SK-N-SH (cell line): ENCODE data around the gene CELSR1. TPM values are rescaled to one million over a fixed set of nuclear protein-coding genes. Genes with fewer than 3 reads are reported as not detected.

Experiments used
- CTCF ChIA-PET: fragments of 300-600, 350-600 bp; formaldehyde crosslinking; extraction: SDS; loops from one replicate; lab custom pipeline; 2021; lab: Yijun Ruan, JAX
- POLR2A ChIA-PET: fragments of 350-600 bp; sonication (Branson Sonifier 250); formaldehyde crosslinking; extraction: SDS; loops from one replicate; lab custom pipeline; 2020; ENCODE audit warnings: antibody characterized with exemption, inconsistent platforms; lab: Yijun Ruan, JAX
- DNase-seq: peaks from one replicate; pipeline ENCODE4 v3.0.0; 2012
- H2AFZ ChIP-seq: fragments of 200-600 bp; sonication (generic); 2 replicates; pipeline ENCODE4 v1.8.1; 2016; ENCODE audit warnings: antibody characterized with exemption, mild to moderate bottlenecking, low read depth
- H3F3A ChIP-seq: fragments of 200-600 bp; sonication (generic); replicated peaks from 2 replicates; pipeline ENCODE3; 2016; ENCODE audit warnings: antibody characterized with exemption, mild to moderate bottlenecking; ENCODE audit not compliant: insufficient read depth
- H3K27ac ChIP-seq, 2 experiments: fragments of 200-500 bp in 1 of 2; fragments of 200-600 bp in 1 of 2; sonication (Bioruptor generic) in 1 of 2; sonication (generic), shearing (Covaris generic) in 1 of 2; 2 replicates each; pipeline versions ENCODE4 v1.5.1 to v1.6.1; 2014 to 2016; ENCODE audit warnings: low read depth in 2 of 2, inconsistent platforms in 1 of 2, low read length in 1 of 2, mild to moderate bottlenecking in 1 of 2, mixed read lengths in 1 of 2
- H3K27me3 ChIP-seq: fragments of 200-600 bp; sonication (generic), shearing (Covaris generic); 2 replicates; pipeline ENCODE4 v1.6.1; 2016; ENCODE audit warnings: mixed run types; ENCODE audit not compliant: insufficient read depth
- H3K36me3 ChIP-seq, 2 experiments: fragments of 200-500 bp in 1 of 2; fragments of 200-600 bp in 1 of 2; sonication (Bioruptor generic) in 1 of 2; sonication (generic) in 1 of 2; replicated peaks in 1 of 2; 2 replicates each; pipeline versions ENCODE3 to v1.5.1; 2014 to 2016; ENCODE audit warnings: low read length in 1 of 2, mild to moderate bottlenecking in 1 of 2; ENCODE audit not compliant: insufficient read depth in 2 of 2, control insufficient read depth in 1 of 2
- H3K4me1 ChIP-seq, 2 experiments: fragments of 200-500 bp in 1 of 2; fragments of 200-600 bp in 1 of 2; sonication (Bioruptor generic) in 1 of 2; sonication (generic), shearing (Covaris generic) in 1 of 2; 2 replicates each; pipeline versions ENCODE4 v1.5.1 to v1.6.1; 2014 to 2016; ENCODE audit warnings: low read depth in 1 of 2, low read length in 1 of 2, mixed run types in 1 of 2; ENCODE audit not compliant: insufficient read depth in 2 of 2, control insufficient read depth in 1 of 2
- H3K4me2 ChIP-seq: fragments of 200-600 bp; sonication (generic), shearing (Covaris generic); 2 replicates; pipeline ENCODE4 v1.6.1; 2017; ENCODE audit warnings: mixed run types
- H3K4me3 ChIP-seq, 2 experiments: fragments of 200-500 bp in 1 of 2; fragments of 200-600 bp in 1 of 2; sonication (Bioruptor generic) in 1 of 2; sonication (generic), shearing (Covaris generic) in 1 of 2; 2 replicates each; pipeline versions ENCODE4 v1.5.1 to v1.8.1; 2014 to 2016; ENCODE audit warnings: low read depth in 2 of 2, inconsistent platforms in 1 of 2, low read length in 1 of 2, mild to moderate bottlenecking in 1 of 2, mixed read lengths in 1 of 2, moderate library complexity in 1 of 2
- H3K79me2 ChIP-seq: fragments of 200-600 bp; sonication (generic); 2 replicates; pipeline ENCODE4 v1.8.1; 2017; ENCODE audit warnings: mild to moderate bottlenecking; ENCODE audit not compliant: insufficient read depth
- H3K9ac ChIP-seq: fragments of 200-600 bp; sonication (generic); 2 replicates; pipeline ENCODE4 v1.6.1; 2017; ENCODE audit warnings: mixed run types
- H3K9me2 ChIP-seq: fragments of 200-600 bp; sonication (generic); 2 replicates; pipeline ENCODE4 v1.6.1; 2017; ENCODE audit warnings: mixed run types
- H3K9me3 ChIP-seq: fragments of 200-600 bp; sonication (generic); 2 replicates; pipeline ENCODE4 v1.6.1; 2017; ENCODE audit warnings: mixed run types, mild to moderate bottlenecking, moderate library complexity
- H4K20me1 ChIP-seq: fragments of 200-600 bp; sonication (generic); 2 replicates; pipeline ENCODE4 v1.6.1; 2017; ENCODE audit warnings: mild to moderate bottlenecking, mixed run types; ENCODE audit not compliant: insufficient read depth
- EP300 ChIP-seq, 2 experiments: IDR thresholded peaks; 2 replicates each; pipeline versions ENCODE4 v1.4.0 to v1.6.1; 2012; ENCODE audit warnings: borderline replicate concordance in 1 of 2, low read depth in 1 of 2, low read length in 1 of 2
- EZH2phosphoT487 ChIP-seq: fragments of 200-600 bp; sonication (generic); IDR thresholded peaks from 2 replicates; pipeline ENCODE4 v1.6.1; 2017; ENCODE audit warnings: low read depth, mixed run types, mild to moderate bottlenecking, antibody characterized with exemption, moderate library complexity, borderline replicate concordance
- FOXM1 ChIP-seq: IDR thresholded peaks from 2 replicates; pipeline ENCODE4 v1.4.0; 2012; ENCODE audit warnings: low read depth, mild to moderate bottlenecking
- GABPA ChIP-seq: IDR thresholded peaks from 2 replicates; pipeline ENCODE4 v1.4.0; 2012; ENCODE audit warnings: low read depth, mild to moderate bottlenecking
- JUND ChIP-seq: IDR thresholded peaks from 2 replicates; pipeline ENCODE4 v1.4.0; 2012
- MEF2A ChIP-seq: IDR thresholded peaks from 2 replicates; pipeline ENCODE4 v1.4.0; 2012; ENCODE audit warnings: low read depth, borderline replicate concordance
- MXI1 ChIP-seq: IDR thresholded peaks from 2 replicates; pipeline ENCODE4 v1.6.1; 2012; ENCODE audit warnings: mild to moderate bottlenecking, low read depth, low read length, improper control_type of control experiment
- NFIC ChIP-seq: IDR thresholded peaks from 2 replicates; pipeline ENCODE4 v1.4.0; 2012; ENCODE audit warnings: borderline replicate concordance
- RFX5 ChIP-seq: IDR thresholded peaks from 2 replicates; pipeline ENCODE4 v1.6.1; 2012; ENCODE audit warnings: mild to moderate bottlenecking, improper control_type of control experiment, low read length
- RXRA ChIP-seq: IDR thresholded peaks from 2 replicates; pipeline ENCODE4 v1.4.0; 2012; ENCODE audit warnings: low read depth, mild to moderate bottlenecking, borderline replicate concordance
- SIN3A ChIP-seq: IDR thresholded peaks from 2 replicates; pipeline ENCODE4 v1.6.1; 2012; ENCODE audit warnings: low read depth, mild to moderate bottlenecking, low read length, moderate library complexity, borderline replicate concordance
- YY1 ChIP-seq: IDR thresholded peaks from 2 replicates; pipeline ENCODE4 v1.4.0; 2012; ENCODE audit warnings: low read depth, mild to moderate bottlenecking
- WGBS: methylation state at CpG from one replicate; pipeline ENCODE4 v1.1.6; 2017; ENCODE audit warnings: low lambda C conversion rate; 5-methylcytosine and 5-hydroxymethylcytosine counted together
- polyA plus RNA-seq, 3 experiments: library from polyadenylated mRNA; depleted of rRNA; stranded (reverse); fragments of >200 nt; gene quantifications; 2 replicates each; pipeline ENCODE4 v1.2.3, GENCODE V29; 2012
- TF ChIP-seq, protein P1 (sequence below): IDR thresholded peaks from 2 replicates; pipeline ENCODE4 v1.6.1; 2012; ENCODE audit warnings: mild to moderate bottlenecking, low read depth, low read length, moderate library complexity
- TF ChIP-seq, protein P2 (sequence below): IDR thresholded peaks from 2 replicates; pipeline ENCODE4 v1.4.0; 2012; ENCODE audit warnings: low read depth, borderline replicate concordance
- TF ChIP-seq, protein P3 (sequence below): IDR thresholded peaks from 2 replicates; pipeline ENCODE4 v1.4.0; 2012; ENCODE audit warnings: low read depth, borderline replicate concordance
- TF ChIP-seq, protein P4 (sequence below): fragments of 150-350 bp; IDR thresholded peaks from 2 replicates; pipeline ENCODE4 v1.6.1; 2017; ENCODE audit warnings: antibody characterized with exemption, low read length, low read depth, borderline replicate concordance

Gene CELSR1
- polyA plus RNA-seq, 1 of the 3 experiments (the other 2 are of a cell fraction) = 5.0 TPM

DNA sequence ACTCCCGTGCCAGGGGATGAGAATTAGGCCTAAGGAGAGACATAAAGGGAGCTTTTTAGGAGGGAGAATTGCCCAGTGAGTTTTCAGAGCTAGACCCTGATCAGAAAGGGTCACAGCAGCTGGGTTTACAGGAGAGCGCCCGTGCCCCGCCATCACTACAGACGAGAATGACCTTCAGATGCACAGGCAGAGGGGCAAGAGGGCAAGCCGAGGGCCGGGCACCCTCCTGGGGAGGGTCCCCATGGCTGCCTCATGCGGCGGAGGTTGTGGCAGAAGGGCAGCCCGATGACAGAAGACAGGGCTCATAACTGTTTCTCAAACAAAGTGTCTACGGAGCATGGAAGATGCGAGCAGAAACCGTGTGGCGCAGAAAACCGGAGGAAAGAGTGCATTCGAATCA is 129.7 kb downstream of the CELSR1 start:
- WGBS = 78% methylated on average over 10 of the region's 16 CpGs
- no peaks in the 10 kb centered on the region for H3K27me3 ChIP-seq
- H3K79me2 ChIP-seq = no peaks in the 10 kb centered on the region
- H3K9me2 ChIP-seq = no peaks in the 10 kb centered on the region
- no peaks in the 10 kb centered on the region for H3K9me3 ChIP-seq
- H4K20me1 ChIP-seq = no peaks in the 10 kb centered on the region
- H2AFZ ChIP-seq = no peak overlapping the region
- ChIA-PET POLR2A (no interaction called here), CTCF (interaction anchor here (2.6 kb wide), 1 partner anchor 134 kb away, joined by 8 read pairs; no protein-coding TSS in a partner anchor)
- no peak overlapping the region for H3K4me3 ChIP-seq
- H3K27ac ChIP-seq = no peak overlapping the region
- H3K36me3 ChIP-seq = no peaks in the 10 kb centered on the region
- H3F3A ChIP-seq = no peaks in the 10 kb centered on the region
- TF ChIP-seq, protein P1, sequence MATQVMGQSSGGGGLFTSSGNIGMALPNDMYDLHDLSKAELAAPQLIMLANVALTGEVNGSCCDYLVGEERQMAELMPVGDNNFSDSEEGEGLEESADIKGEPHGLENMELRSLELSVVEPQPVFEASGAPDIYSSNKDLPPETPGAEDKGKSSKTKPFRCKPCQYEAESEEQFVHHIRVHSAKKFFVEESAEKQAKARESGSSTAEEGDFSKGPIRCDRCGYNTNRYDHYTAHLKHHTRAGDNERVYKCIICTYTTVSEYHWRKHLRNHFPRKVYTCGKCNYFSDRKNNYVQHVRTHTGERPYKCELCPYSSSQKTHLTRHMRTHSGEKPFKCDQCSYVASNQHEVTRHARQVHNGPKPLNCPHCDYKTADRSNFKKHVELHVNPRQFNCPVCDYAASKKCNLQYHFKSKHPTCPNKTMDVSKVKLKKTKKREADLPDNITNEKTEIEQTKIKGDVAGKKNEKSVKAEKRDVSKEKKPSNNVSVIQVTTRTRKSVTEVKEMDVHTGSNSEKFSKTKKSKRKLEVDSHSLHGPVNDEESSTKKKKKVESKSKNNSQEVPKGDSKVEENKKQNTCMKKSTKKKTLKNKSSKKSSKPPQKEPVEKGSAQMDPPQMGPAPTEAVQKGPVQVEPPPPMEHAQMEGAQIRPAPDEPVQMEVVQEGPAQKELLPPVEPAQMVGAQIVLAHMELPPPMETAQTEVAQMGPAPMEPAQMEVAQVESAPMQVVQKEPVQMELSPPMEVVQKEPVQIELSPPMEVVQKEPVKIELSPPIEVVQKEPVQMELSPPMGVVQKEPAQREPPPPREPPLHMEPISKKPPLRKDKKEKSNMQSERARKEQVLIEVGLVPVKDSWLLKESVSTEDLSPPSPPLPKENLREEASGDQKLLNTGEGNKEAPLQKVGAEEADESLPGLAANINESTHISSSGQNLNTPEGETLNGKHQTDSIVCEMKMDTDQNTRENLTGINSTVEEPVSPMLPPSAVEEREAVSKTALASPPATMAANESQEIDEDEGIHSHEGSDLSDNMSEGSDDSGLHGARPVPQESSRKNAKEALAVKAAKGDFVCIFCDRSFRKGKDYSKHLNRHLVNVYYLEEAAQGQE = no peak
- no peak for DNase-seq
- no peak overlapping the region for H3K4me2 ChIP-seq
- no peak overlapping the region for H3K9ac ChIP-seq
- H3K4me1 ChIP-seq = peaks cover 0 to 2% of the 10 kb centered on the region in 2 experiments; a peak in 1 of 4 replicates

DNA sequence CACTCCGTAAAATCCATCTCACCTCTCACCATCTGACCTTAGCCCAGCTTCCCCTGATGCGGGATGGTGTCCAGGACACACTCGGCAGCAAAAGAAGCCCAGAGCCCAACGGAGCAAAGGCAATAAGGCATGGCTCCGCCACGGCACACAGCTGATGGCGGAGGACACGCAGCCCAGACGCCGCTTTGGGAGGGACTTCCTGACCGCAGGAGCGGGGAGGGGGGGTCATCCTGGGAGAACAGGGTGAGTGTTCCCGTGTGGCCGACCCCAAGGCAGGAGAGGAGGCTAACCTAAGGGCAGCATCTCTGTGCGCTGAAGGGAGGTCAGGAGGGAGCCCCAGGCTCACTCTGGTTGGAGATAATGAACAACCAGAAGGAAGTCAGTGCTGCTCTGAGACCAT is 130.6 kb downstream of the CELSR1 start:
- 83% methylated on average over 11 of the region's 15 CpGs for WGBS
- peaks cover 0 to 2% of the 10 kb centered on the region in 2 experiments; a peak in 1 of 4 replicates for H3K4me1 ChIP-seq
- TF ChIP-seq RFX5 (no peak), JUND (no peak), NFIC (no peak), MXI1 (no peak), RXRA (no peak), YY1 (no peak), SIN3A (no peak), GABPA (no peak), EP300 (IDR thresholded peaks at IDR 0.05; ENCODE audit: borderline replicate concordance in 1 of 2, low read depth in 1 of 2, low read length in 1 of 2) (no peak), MEF2A (no peak), FOXM1 (no peak), EZH2phosphoT487 (no peak)
- TF ChIP-seq, protein P2, sequence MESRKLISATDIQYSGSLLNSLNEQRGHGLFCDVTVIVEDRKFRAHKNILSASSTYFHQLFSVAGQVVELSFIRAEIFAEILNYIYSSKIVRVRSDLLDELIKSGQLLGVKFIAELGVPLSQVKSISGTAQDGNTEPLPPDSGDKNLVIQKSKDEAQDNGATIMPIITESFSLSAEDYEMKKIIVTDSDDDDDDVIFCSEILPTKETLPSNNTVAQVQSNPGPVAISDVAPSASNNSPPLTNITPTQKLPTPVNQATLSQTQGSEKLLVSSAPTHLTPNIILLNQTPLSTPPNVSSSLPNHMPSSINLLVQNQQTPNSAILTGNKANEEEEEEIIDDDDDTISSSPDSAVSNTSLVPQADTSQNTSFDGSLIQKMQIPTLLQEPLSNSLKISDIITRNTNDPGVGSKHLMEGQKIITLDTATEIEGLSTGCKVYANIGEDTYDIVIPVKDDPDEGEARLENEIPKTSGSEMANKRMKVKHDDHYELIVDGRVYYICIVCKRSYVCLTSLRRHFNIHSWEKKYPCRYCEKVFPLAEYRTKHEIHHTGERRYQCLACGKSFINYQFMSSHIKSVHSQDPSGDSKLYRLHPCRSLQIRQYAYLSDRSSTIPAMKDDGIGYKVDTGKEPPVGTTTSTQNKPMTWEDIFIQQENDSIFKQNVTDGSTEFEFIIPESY = no peak
- TF ChIP-seq, protein P1 = no peak
- TF ChIP-seq, protein P3, sequence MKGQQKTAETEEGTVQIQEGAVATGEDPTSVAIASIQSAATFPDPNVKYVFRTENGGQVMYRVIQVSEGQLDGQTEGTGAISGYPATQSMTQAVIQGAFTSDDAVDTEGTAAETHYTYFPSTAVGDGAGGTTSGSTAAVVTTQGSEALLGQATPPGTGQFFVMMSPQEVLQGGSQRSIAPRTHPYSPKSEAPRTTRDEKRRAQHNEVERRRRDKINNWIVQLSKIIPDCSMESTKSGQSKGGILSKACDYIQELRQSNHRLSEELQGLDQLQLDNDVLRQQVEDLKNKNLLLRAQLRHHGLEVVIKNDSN = no peak
- TF ChIP-seq, protein P4, sequence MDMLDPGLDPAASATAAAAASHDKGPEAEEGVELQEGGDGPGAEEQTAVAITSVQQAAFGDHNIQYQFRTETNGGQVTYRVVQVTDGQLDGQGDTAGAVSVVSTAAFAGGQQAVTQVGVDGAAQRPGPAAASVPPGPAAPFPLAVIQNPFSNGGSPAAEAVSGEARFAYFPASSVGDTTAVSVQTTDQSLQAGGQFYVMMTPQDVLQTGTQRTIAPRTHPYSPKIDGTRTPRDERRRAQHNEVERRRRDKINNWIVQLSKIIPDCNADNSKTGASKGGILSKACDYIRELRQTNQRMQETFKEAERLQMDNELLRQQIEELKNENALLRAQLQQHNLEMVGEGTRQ = no peak

More for the DNA sequence above, 130.6 kb downstream of the CELSR1 start:
- POLR2A ChIA-PET = no interaction called here
- Histone ChIP-seq H3K9me2 (no peaks in the 10 kb centered on the region), H3F3A (no peaks in the 10 kb centered on the region), H4K20me1 (no peaks in the 10 kb centered on the region), H3K4me2 (no peak overlapping the region), H3K9me3 (no peaks in the 10 kb centered on the region), H3K79me2 (no peaks in the 10 kb centered on the region), H3K36me3 (no peaks in the 10 kb centered on the region), H3K4me3 (no peak overlapping the region), H3K27ac (no peak overlapping the region), H3K9ac (no peak overlapping the region), H3K27me3 (no peaks in the 10 kb centered on the region), H2AFZ (no peak overlapping the region)
- CTCF ChIA-PET = interaction anchor here (1.1 to 2.6 kb wide), 2 partner anchors 17 to 135 kb away, joined by 6 to 8 read pairs; no protein-coding TSS in a partner anchor
- no peak for DNase-seq
